GM18870 (cell line): ENCODE measurements around the gene ZAR1.
"Not testable (repeated sequence)": the region's sequence is repeated elsewhere in the genome, so short reads cannot be mapped to it uniquely, and the experiment has no call there.

ENCODE experiments used
- ATAC-seq: cut with Tn5 transposase; IDR thresholded peaks from one replicate; pipeline ENCODE4 v1.9.1; 2021; ENCODE audit warnings: moderate library complexity; ENCODE audit not compliant: unreplicated experiment

ZAR1 gene

GRCh38 chr4:48490012-48490679 lies at the start of gene ZAR1:
Gene ZAR1, plus strand, starts transcription at chr4:48490252. Its CDS starts 40 bp downstream, at chr4:48490292.
- ATAC-seq, result no peak

- not testable (repeated sequence) for ATAC-seq
These were observed 49.1 kb upstream of the ZAR1 start for GRCh38 chr4:48440914-48441313.

- ATAC-seq, result no peak
These were observed 44.3 kb upstream of the ZAR1 start for GRCh38 chr4:48445704-48446103.

- ATAC-seq, result no peak
These were observed 43.4 kb upstream of the ZAR1 start for GRCh38 chr4:48446642-48447041.

GRCh38 chr4:48449151-48449550 lies 40.9 kb upstream of the ZAR1 start:
- no peak for ATAC-seq

- no peak for ATAC-seq
These were observed 39.3 kb upstream of the ZAR1 start for GRCh38 chr4:48450740-48451139.

- not testable (repeated sequence) for ATAC-seq
These were observed 38.4 kb upstream of the ZAR1 start for GRCh38 chr4:48451656-48452055.

GRCh38 chr4:48454591-48454990 lies 35.5 kb upstream of the ZAR1 start:
- ATAC-seq, result no peak

GRCh38 chr4:48461000-48461399 lies 29.1 kb upstream of the ZAR1 start:
- ATAC-seq, result no peak

- ATAC-seq, result no peak
These were observed 27.7 kb upstream of the ZAR1 start for GRCh38 chr4:48462363-48462762.

GRCh38 chr4:48467442-48467841 lies 22.6 kb upstream of the ZAR1 start:
- ATAC-seq, result no peak

- ATAC-seq, result no peak
These were observed 22.2 kb upstream of the ZAR1 start for GRCh38 chr4:48467891-48468290.

GRCh38 chr4:48470137-48470536 lies 19.9 kb upstream of the ZAR1 start:
- no peak for ATAC-seq

- ATAC-seq, result no peak
These were observed 19.5 kb upstream of the ZAR1 start for GRCh38 chr4:48470570-48470969.

GRCh38 chr4:48472794-48473193 lies 17.3 kb upstream of the ZAR1 start:
- ATAC-seq, result no peak

- ATAC-seq, result no peak
These were observed 14.3 kb upstream of the ZAR1 start for GRCh38 chr4:48475770-48476169.

- ATAC-seq, result no peak
These were observed 11.8 kb upstream of the ZAR1 start for GRCh38 chr4:48478273-48478672.

- ATAC-seq, result no peak
These were observed 8.5 kb upstream of the ZAR1 start for GRCh38 chr4:48481581-48481980.

GRCh38 chr4:48483006-48483776 lies 6.9 kb upstream of the ZAR1 start, which contains the start of gene SLC10A4:
Gene SLC10A4, plus strand, starts transcription at chr4:48483343. Its CDS starts 219 bp downstream, at chr4:48483562.
- ATAC-seq, result no peak

- no peak for ATAC-seq
These were observed 6.1 kb upstream of the ZAR1 start for GRCh38 chr4:48483777-48484493.

GRCh38 chr4:48484494-48485168 lies 5.4 kb upstream of the ZAR1 start:
- ATAC-seq, result no peak
